B cell (primary cell): ENCODE results near the gene POLN. TPM values are rescaled to one million over a fixed set of nuclear protein-coding genes. Genes with fewer than 3 reads are reported as not detected.

Source experiments
- ATAC-seq: fragments of 200-7000 bp; cut with Tn5 transposase; one replicate; pipeline ENCODE4 v1.10.0; 2021; ENCODE audit warnings: low read depth, mild to moderate bottlenecking, moderate number of reproducible peaks, moderate library complexity
- CTCF ChIA-PET: fragments of 350-600 bp; sonication (Branson Sonifier 250); formaldehyde crosslinking; loops from one replicate; lab custom pipeline; 2021; ENCODE audit warnings: antibody characterized with exemption, inconsistent platforms; lab: Charles Lee
- POLR2A ChIA-PET: fragments of 350-600 bp; sonication (Branson Sonifier 250); formaldehyde crosslinking; loops from one replicate; lab custom pipeline; 2021; ENCODE audit warnings: antibody characterized with exemption; lab: Charles Lee
- DNase-seq: peaks from one replicate; pipeline ENCODE4 v3.0.0; 2013
- H2AFZ ChIP-seq: 2 replicates; pipeline ENCODE4 v1.6.1; 2012; ENCODE audit warnings: mild to moderate bottlenecking, low read depth, low read length; ENCODE audit not compliant: insufficient read depth, poor library complexity, severe bottlenecking
- H3K27ac ChIP-seq, 2 donors: 1 replicate in 1 of 2; 2 replicates in 1 of 2; pipeline ENCODE4 v1.5.1; 2012 to 2013; ENCODE audit warnings: low read length in 2 of 2, mild to moderate bottlenecking in 2 of 2, moderate library complexity in 1 of 2
- H3K27me3 ChIP-seq, 4 experiments: fragments of 200-600 bp in 1 of 4; sonication (generic) in 1 of 4; replicated peaks in 1 of 4; 1 replicate in 2 of 4; 2 replicates in 2 of 4; pipeline versions ENCODE4 v1.6.1 to v1.7.0; 2013 to 2016; ENCODE audit warnings: low read length in 3 of 4, mild to moderate bottlenecking in 2 of 4, mixed read lengths in 1 of 4, moderate library complexity in 1 of 4; ENCODE audit not compliant: insufficient read depth in 4 of 4, control insufficient read depth in 3 of 4; ENCODE audit errors: control extremely low read depth in 1 of 4
- H3K36me3 ChIP-seq, 2 experiments: replicated peaks in 1 of 2; 1 replicate in 1 of 2; 2 replicates in 1 of 2; pipeline versions ENCODE4 v1.6.1 to v1.7.1; 2013; ENCODE audit warnings: low read length in 1 of 2; ENCODE audit not compliant: insufficient read depth in 2 of 2, control insufficient read depth in 1 of 2; ENCODE audit errors: control extremely low read depth in 1 of 2, extremely low read depth in 1 of 2
- H3K4me1 ChIP-seq, 2 donors: fragments of 200-600 bp in 1 of 2; sonication (generic) in 1 of 2; 1 replicate in 1 of 2; 2 replicates in 1 of 2; pipeline versions ENCODE4 v1.5.1 to v1.6.1; 2013 to 2017; ENCODE audit warnings: low read length in 2 of 2; ENCODE audit not compliant: control insufficient read depth in 2 of 2, insufficient read depth in 2 of 2
- H3K4me2 ChIP-seq: replicated peaks from 2 replicates; pipeline ENCODE3; 2012; ENCODE audit warnings: mild to moderate bottlenecking, low read depth, low read length; ENCODE audit not compliant: poor library complexity, severe bottlenecking
- H3K4me3 ChIP-seq, 5 experiments: fragments of 200-600 bp in 1 of 5; sonication (generic) in 1 of 5; 1 replicate in 3 of 5; 2 replicates in 2 of 5; pipeline versions ENCODE4 v1.5.1 to v1.7.0; 2011 to 2016; ENCODE audit warnings: low read length in 4 of 5, mild to moderate bottlenecking in 4 of 5, low read depth in 2 of 5, control low read depth in 1 of 5, moderate library complexity in 1 of 5; ENCODE audit not compliant: insufficient read depth in 1 of 5; ENCODE audit errors: control extremely low read depth in 1 of 5, extremely low read depth in 1 of 5
- H3K79me2 ChIP-seq: fragments of 200-600 bp; sonication (generic); one replicate; pipeline ENCODE4 v1.6.0; 2016; ENCODE audit warnings: low read length; ENCODE audit not compliant: control insufficient read depth, insufficient read depth
- H3K9ac ChIP-seq: fragments of 200-600 bp; sonication (generic); 2 replicates; pipeline ENCODE4 v1.6.1; 2017; ENCODE audit warnings: mild to moderate bottlenecking, low read length, moderate library complexity
- H3K9me3 ChIP-seq, 3 donors: one replicate each; pipeline versions ENCODE4 v1.6.1 to v1.7.1; 2013; ENCODE audit warnings: low read length in 2 of 3; ENCODE audit not compliant: control insufficient read depth in 2 of 3, insufficient read depth in 1 of 3; ENCODE audit errors: control extremely low read depth in 1 of 3
- H4K20me1 ChIP-seq: 2 replicates; pipeline ENCODE4 v1.6.0; 2012; ENCODE audit warnings: mild to moderate bottlenecking, low read length; ENCODE audit not compliant: insufficient read depth, control insufficient read depth, poor library complexity, severe bottlenecking
- H3K27ac Mint-ChIP-seq: one replicate; pipeline ENCODE4 v1.8.0; 2021; ENCODE audit warnings: mixed read lengths
- H3K27me3 Mint-ChIP-seq: one replicate; pipeline ENCODE4 v1.8.0; 2021; ENCODE audit warnings: mixed read lengths
- H3K4me1 Mint-ChIP-seq: one replicate; pipeline ENCODE4 v1.8.0; 2021; ENCODE audit warnings: mixed read lengths
- H3K4me3 Mint-ChIP-seq: one replicate; pipeline ENCODE4 v1.8.0; 2021; ENCODE audit warnings: mixed read lengths
- H3K9me3 Mint-ChIP-seq: one replicate; pipeline ENCODE4 v1.8.0; 2022; ENCODE audit warnings: mixed read lengths; ENCODE audit not compliant: insufficient read depth
- EZH2 ChIP-seq: IDR thresholded peaks from 2 replicates; pipeline ENCODE4 v1.6.1; 2012; ENCODE audit warnings: borderline replicate concordance, low read depth, mild to moderate bottlenecking, moderate library complexity, low read length; ENCODE audit not compliant: insufficient read depth, poor library complexity, severe bottlenecking
- WGBS: methylation state at CpG from one replicate; pipeline ENCODE4 v1.1.5; 2013; ENCODE audit warnings: missing lambda C conversion rate; ENCODE audit not compliant: insufficient coverage; 5-methylcytosine and 5-hydroxymethylcytosine counted together
- intact Hi-C: fragments of 100-400 bp; cut with micrococcal nuclease; formaldehyde crosslinking; loops from one replicate; pipeline ENCODE4 v1.10.0; 2022
- polyA plus RNA-seq: library from polyadenylated mRNA; depleted of rRNA; stranded (reverse); fragments of >200 nt; gene quantifications from 2 replicates; pipeline ENCODE4 v1.2.3, GENCODE V29; 2012
- total RNA-seq, 2 donors: library from RNA; stranded (reverse); fragments of 120-200 nt in 1 of 2; gene quantifications; 1 replicate in 1 of 2; 2 replicates in 1 of 2; pipeline versions ENCODE4 v1.2.3 to v1.2.4, GENCODE V29; 2013 to 2022
- TF ChIP-seq, protein P1 (sequence below): fragments of 200-600 bp; IDR thresholded peaks from one replicate; pipeline ENCODE4 v1.8.0; 2022; ENCODE audit warnings: antibody characterized with exemption, mild to moderate bottlenecking

Gene POLN
- total and polyA plus RNA-seq, 2 donors (not counting 1 experiment from before 2014, with no cell fraction given) = 0.73 to 1.5 TPM

- H3K4me2 ChIP-seq = no peak overlapping the region
- H3K27ac ChIP-seq = no peak overlapping the region
- no peaks in the 10 kb centered on the region for H3K4me1 ChIP-seq
- no peaks in the 10 kb centered on the region for H3K9me3 ChIP-seq
- H3K27me3 Mint-ChIP-seq = no peaks in the 10 kb centered on the region
- no peak overlapping the region for H3K4me3 Mint-ChIP-seq
- no peaks in the 10 kb centered on the region for H3K79me2 ChIP-seq
- no peaks in the 10 kb centered on the region for H3K36me3 ChIP-seq
- DNase-seq = no peak
- no peaks in the 10 kb centered on the region for H3K4me1 Mint-ChIP-seq
- intact Hi-C loops = no loop called here
- no peak overlapping the region for H2AFZ ChIP-seq
- ChIA-PET POLR2A (no interaction called here), CTCF (no interaction called here)
- no peak overlapping the region for H3K27ac Mint-ChIP-seq
- no peaks in the 10 kb centered on the region for H3K9me3 Mint-ChIP-seq
- no peak overlapping the region for H3K9ac ChIP-seq
- no peak overlapping the region for H3K4me3 ChIP-seq
- no peaks in the 10 kb centered on the region for H4K20me1 ChIP-seq
- ATAC-seq = no peak
- TF ChIP-seq EZH2 = no peak
- TF ChIP-seq, protein P1, sequence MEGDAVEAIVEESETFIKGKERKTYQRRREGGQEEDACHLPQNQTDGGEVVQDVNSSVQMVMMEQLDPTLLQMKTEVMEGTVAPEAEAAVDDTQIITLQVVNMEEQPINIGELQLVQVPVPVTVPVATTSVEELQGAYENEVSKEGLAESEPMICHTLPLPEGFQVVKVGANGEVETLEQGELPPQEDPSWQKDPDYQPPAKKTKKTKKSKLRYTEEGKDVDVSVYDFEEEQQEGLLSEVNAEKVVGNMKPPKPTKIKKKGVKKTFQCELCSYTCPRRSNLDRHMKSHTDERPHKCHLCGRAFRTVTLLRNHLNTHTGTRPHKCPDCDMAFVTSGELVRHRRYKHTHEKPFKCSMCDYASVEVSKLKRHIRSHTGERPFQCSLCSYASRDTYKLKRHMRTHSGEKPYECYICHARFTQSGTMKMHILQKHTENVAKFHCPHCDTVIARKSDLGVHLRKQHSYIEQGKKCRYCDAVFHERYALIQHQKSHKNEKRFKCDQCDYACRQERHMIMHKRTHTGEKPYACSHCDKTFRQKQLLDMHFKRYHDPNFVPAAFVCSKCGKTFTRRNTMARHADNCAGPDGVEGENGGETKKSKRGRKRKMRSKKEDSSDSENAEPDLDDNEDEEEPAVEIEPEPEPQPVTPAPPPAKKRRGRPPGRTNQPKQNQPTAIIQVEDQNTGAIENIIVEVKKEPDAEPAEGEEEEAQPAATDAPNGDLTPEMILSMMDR = no peak
- 92% methylated on average over 12 of the region's 12 CpGs for WGBS
- H3K27me3 ChIP-seq = no peaks in the 10 kb centered on the region
Observed at GRCh38 chr4:2075171-2075986, 166.5 kb downstream of the POLN start.

- H3K4me1 Mint-ChIP-seq = no peaks in the 10 kb centered on the region
- CTCF ChIA-PET = no interaction called here
- Histone ChIP-seq H3K36me3 (no peaks in the 10 kb centered on the region), H3K4me2 (no peak overlapping the region), H3K4me1 (no peaks in the 10 kb centered on the region), H3K27me3 (no peaks in the 10 kb centered on the region), H3K79me2 (no peaks in the 10 kb centered on the region), H2AFZ (no peak overlapping the region), H3K9ac (no peak overlapping the region), H3K9me3 (no peaks in the 10 kb centered on the region), H4K20me1 (no peaks in the 10 kb centered on the region), H3K4me3 (no peak overlapping the region), H3K27ac (no peak overlapping the region)
- no peak for ATAC-seq
- no peak overlapping the region for H3K4me3 Mint-ChIP-seq
- no peak for TF ChIP-seq EZH2
- TF ChIP-seq, protein P1 = no peak
- DNase-seq = no peak
- no peaks in the 10 kb centered on the region for H3K9me3 Mint-ChIP-seq
- no peaks in the 10 kb centered on the region for H3K27me3 Mint-ChIP-seq
- WGBS = 82% methylated on average over 11 of the region's 11 CpGs
- POLR2A ChIA-PET = no interaction called here
- intact Hi-C loops = no loop called here
- H3K27ac Mint-ChIP-seq = no peak overlapping the region
Observed at GRCh38 chr4:2074588-2074987, 167.3 kb downstream of the POLN start.
